ENCODE measurements around the gene GTF2F2. TPM values are rescaled to one million over a fixed set of nuclear protein-coding genes. Genes with fewer than 3 reads are reported as not detected.

The GTF2F2 gene
- total and polyA plus RNA-seq, 8 donors = 8.7 to 30.7 (median 16.2) TPM

- H3K27me3 ChIP-seq = no peaks in the 10 kb centered on the region
- no peak for TF ChIP-seq POLR2A (IDR thresholded peaks at IDR 0.05)
- no peak for TF ChIP-seq EP300 (IDR thresholded peaks at IDR 0.05)
- TF ChIP-seq POLR2AphosphoS5 (IDR thresholded peaks at IDR 0.05) = no peak
- no peak for TF ChIP-seq CTCF (IDR thresholded peaks at IDR 0.05)
- DNase-seq = peak in 1 of 2 donors; percentile 8
- no peaks in the 10 kb centered on the region for H3K9me3 ChIP-seq
- H3K4me3 ChIP-seq = no peak overlapping the region
- 70 to 79% (median 73%) methylated on average over 4 of the region's 4 CpGs for WGBS, 5 donors
- H3K36me3 ChIP-seq = peaks cover 7 to 26% (median 21%) of the 10 kb centered on the region in 4 donors
- H3K4me1 ChIP-seq = peaks cover 0 to 17% (median 8%) of the 10 kb centered on the region in 4 donors
- peak overlapping the region in 3 of 5 donors; percentile 32 to 54 (median 32) for H3K27ac ChIP-seq
- intact Hi-C loops (cut with DNase I; ENCODE audit: low total_unique reads) = no loop called here
These were observed 22.4 kb downstream of the GTF2F2 start for GRCh38 chr13:45142440-45143345.

- no peak overlapping the region for H3K4me3 ChIP-seq
These were observed 23.0 kb downstream of the GTF2F2 start for GRCh38 chr13:45143346-45143751.

GRCh38 chr13:45149964-45150363 is 29.7 kb downstream of the GTF2F2 start:
- TF ChIP-seq POLR2AphosphoS5 (IDR thresholded peaks at IDR 0.05) = no peak
- TF ChIP-seq POLR2A (IDR thresholded peaks at IDR 0.05) = no peak
- no peak for TF ChIP-seq EP300 (IDR thresholded peaks at IDR 0.05)
- no peak for TF ChIP-seq CTCF (IDR thresholded peaks at IDR 0.05)
- Histone ChIP-seq H3K4me3 (no peak overlapping the region), H3K9me3 (no peaks in the 10 kb centered on the region), H3K4me1 (no peaks in the 10 kb centered on the region), H3K36me3 (peaks cover 0 to 24% (median 14%) of the 10 kb centered on the region in 4 donors), H3K27me3 (no peaks in the 10 kb centered on the region), H3K27ac (no peak overlapping the region)
- 53 to 79% (median 63%) methylated on average over 1 of the region's 1 CpG for WGBS, 5 donors
- intact Hi-C loops (cut with DNase I; ENCODE audit: low total_unique reads) = no loop called here
- DNase-seq = no peak

More at GRCh38 chr13:45143346-45143751, 23.0 kb downstream of the GTF2F2 start:
- H3K27ac ChIP-seq = peak overlapping the region in 3 of 5 donors; percentile 32 to 54 (median 32)
- DNase-seq = no peak
- peaks cover 2 to 20% (median 15%) of the 10 kb centered on the region in 4 donors for H3K36me3 ChIP-seq
- peaks cover 0 to 17% (median 8%) of the 10 kb centered on the region in 4 donors for H3K4me1 ChIP-seq
- TF ChIP-seq CTCF (IDR thresholded peaks at IDR 0.05) = no peak
- no peak for TF ChIP-seq EP300 (IDR thresholded peaks at IDR 0.05)
- TF ChIP-seq POLR2AphosphoS5 (IDR thresholded peaks at IDR 0.05) = no peak
- TF ChIP-seq POLR2A (IDR thresholded peaks at IDR 0.05) = no peak
- intact Hi-C loops (cut with DNase I; ENCODE audit: low total_unique reads) = no loop called here
- H3K9me3 ChIP-seq = no peaks in the 10 kb centered on the region
- H3K27me3 ChIP-seq = no peaks in the 10 kb centered on the region
- 76 to 84% (median 81%) methylated on average over 7 of the region's 7 CpGs for WGBS, 5 donors

- WGBS, 5 donors = 90 to 96% (median 94%) methylated on average over 7 of the region's 7 CpGs
- H3K9me3 ChIP-seq = no peaks in the 10 kb centered on the region
These were observed 36.5 kb downstream of the GTF2F2 start for GRCh38 chr13:45156565-45157361.

More at GRCh38 chr13:45156565-45157361, 36.5 kb downstream of the GTF2F2 start:
- no peak for DNase-seq
- intact Hi-C loops (cut with DNase I; ENCODE audit: low total_unique reads) = no loop called here
- no peak for TF ChIP-seq POLR2AphosphoS5 (IDR thresholded peaks at IDR 0.05)
- TF ChIP-seq POLR2A (IDR thresholded peaks at IDR 0.05) = no peak
- no peak for TF ChIP-seq CTCF (IDR thresholded peaks at IDR 0.05)
- TF ChIP-seq EP300 (IDR thresholded peaks at IDR 0.05) = no peak
- Histone ChIP-seq H3K27me3 (no peaks in the 10 kb centered on the region), H3K36me3 (peaks cover 0 to 50% (median 25%) of the 10 kb centered on the region in 4 donors), H3K4me3 (no peak overlapping the region), H3K27ac (no peak overlapping the region), H3K4me1 (no peaks in the 10 kb centered on the region)

Measured in stomach (tissue), 9 donors.